Activated T-cell treated with anti-CD3 and anti-CD28 coated beads for 48 hours (primary cell): ENCODE measurements around the gene AP1M2.

Experiments
- DNase-seq: peaks from one replicate; pipeline ENCODE4 v3.0.0-alpha.2; 2020; ENCODE audit warnings: low read depth

Gene AP1M2

DNA sequence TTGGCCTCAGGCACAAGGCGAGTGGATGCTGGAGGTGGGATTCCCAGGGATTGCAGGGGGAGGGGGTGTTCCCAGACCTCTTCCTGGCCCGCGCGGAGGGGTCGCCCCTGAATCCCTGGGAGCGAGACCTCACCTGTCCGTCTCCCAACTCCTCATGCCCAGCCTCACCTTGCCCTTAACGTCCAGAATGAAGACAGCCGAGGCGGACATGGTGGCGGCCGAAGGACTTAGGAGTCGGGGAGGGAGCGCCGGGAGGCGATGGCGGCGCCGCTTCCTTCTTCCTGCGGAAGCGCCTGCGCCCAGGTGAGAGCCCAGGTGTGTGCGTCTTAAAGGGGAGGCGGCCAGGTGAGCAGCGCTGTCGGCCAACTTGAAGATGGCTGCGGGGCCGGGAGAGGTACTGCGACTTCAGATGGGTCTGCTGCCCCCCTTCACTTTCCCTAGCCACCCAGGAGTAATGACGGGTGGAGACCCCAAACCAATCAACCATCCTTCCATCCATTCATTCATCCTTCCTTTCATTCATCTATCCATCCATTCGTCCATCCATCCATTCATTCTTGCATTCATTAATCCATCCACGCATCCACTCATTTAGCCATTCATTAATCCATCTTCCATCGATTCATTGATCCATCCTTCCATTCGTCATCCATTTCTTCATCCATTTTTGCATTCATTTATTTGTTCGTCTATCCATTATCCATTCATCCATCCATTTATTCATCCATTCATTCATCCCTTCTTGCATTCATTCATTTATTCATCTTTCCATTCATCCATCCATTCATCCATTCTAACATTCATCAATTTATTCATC is at the start of gene AP1M2:
Gene AP1M2 (minus strand): TSS at position 291 of the 817 bp plus-strand sequence. CDS start 81 bp downstream, at position 210.
- DNase-seq: no peak

DNA sequence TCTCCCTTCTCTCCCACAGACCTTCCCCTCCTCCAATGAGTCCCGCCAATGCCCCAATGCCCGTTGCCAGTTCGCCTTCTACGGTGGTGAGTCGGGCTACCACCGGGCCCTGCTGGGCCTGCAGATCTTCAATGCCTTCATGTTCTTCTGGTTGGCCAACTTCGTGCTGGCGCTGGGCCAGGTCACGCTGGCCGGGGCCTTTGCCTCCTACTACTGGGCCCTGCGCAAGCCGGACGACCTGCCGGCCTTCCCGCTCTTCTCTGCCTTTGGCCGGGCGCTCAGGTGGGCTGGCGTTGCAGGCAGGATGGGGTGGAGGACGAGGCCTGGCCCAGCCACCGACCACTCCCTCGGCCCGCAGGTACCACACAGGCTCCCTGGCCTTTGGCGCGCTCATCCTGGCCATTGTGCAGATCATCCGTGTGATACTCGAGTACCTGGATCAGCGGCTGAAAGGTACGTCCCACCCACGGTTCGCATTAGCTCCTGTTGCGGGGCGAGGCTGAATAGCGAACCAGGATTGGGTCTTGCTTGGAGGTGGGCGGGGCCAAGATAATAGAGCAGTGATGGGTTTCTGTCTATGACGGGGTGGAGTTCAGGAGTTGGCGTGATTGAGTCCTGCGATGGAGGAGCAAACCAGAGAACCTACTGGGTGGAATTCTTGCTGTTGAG is 49.3 kb upstream of the AP1M2 start:
- DNase-seq: no peak

DNA sequence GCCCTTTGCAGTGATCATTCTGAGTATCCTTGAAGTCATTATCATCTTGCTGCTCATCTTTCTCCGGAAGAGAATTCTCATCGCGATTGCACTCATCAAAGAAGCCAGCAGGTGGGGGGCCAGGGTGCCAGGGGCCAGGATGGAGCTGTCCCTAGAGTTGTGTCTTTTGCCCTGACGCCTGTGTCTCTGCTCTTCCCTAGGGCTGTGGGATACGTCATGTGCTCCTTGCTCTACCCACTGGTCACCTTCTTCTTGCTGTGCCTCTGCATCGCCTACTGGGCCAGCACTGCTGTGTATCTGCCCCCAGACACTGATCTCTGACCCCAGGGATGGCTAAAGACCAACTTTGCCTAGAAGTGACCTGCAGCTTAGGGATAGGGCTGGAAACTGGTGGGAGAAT is 47.9 kb upstream of the AP1M2 start:
- no peak for DNase-seq

- no peak for DNase-seq
Observed at GRCh38 chr19:10634430-10634829, 47.3 kb upstream of the AP1M2 start.

GRCh38 chr19:10631874-10632273 is 44.8 kb upstream of the AP1M2 start:
- DNase-seq: no peak

DNA sequence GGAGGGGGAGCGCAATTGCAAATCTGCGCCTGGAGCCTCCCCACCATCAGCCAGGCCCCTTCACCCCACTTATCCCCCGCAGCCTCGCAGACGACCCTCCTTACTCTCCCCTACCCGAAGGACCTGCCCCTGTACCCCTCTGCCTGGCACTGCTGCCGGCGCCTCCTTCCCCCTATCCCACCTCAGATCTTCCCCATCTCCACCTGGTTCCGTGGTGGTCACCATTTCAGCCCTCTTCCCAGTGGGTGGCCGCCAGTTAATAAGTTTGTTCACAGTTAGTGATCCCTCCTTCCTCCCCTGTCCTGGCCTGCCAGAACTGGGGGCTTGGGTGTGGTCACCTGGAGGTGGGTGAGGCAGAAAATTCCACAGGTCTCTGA is 38.6 kb upstream of the AP1M2 start:
- no peak for DNase-seq

- DNase-seq: no peak
Observed at GRCh38 chr19:10625003-10625761, 38.1 kb upstream of the AP1M2 start, which contains the start of gene SLC44A2. SLC44A2 (plus strand) TSS chr19:10625553; CDS start chr19:10625634, 81 bp downstream.

DNA sequence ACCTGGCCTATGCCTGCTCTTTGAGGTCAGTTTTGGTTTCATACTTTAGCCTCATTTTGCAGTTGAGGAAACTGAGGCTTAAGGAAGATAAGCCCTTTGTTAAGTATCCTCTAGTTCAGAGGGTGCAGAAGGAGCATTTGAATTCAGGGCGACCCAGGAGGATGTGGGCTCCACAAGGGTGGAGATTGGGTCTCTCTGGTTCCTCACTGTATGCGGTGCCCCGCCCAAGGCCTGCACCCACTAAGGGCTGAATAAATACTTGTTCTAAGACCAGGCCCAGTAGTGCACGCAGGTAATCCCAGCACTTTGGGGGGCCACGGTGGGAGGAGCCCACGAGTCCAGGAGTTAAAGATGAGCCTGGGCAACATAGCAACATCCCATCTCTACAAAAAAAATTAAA is 37.5 kb upstream of the AP1M2 start:
- no peak for DNase-seq

DNA sequence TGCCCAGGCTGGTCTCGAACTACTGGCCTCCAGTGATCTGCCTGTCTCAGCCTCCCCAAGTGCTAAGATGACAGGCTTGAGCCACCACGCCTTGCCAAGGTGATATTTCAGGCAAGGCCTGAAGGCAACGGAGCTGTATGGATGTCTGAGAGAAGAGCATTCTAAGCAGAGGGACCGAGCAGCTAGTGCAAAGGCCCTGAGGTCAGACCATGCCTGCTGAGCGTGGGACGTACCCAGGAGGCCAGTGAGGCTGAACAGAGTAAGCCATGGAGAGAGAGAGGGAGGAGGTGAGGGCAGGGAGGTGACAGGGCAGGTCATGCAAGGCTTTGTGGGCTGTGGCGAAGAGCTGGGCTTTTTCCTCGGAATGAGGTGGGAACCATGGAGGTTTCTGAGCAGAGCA is 34.9 kb upstream of the AP1M2 start:
- DNase-seq: no peak

DNA sequence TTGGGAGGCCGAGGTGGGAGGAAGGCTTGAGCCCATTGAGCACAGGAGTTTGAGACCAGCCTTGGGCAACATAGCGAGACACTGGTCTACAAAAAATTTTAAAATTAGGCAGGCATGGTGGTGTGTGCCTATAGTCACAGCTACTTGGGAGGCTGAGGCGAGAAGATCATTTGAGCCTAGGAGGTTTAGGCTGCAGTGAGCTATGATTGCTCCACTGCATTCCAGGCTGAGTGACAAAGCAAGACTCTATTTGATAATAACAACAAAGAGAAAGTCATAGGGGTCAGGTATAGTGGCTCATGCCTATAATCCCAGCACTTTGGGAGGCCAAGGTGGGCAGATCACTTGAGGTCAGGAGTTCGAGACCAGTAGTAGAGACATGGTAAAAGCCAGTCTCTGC is 33.7 kb upstream of the AP1M2 start:
- DNase-seq: no peak

DNA sequence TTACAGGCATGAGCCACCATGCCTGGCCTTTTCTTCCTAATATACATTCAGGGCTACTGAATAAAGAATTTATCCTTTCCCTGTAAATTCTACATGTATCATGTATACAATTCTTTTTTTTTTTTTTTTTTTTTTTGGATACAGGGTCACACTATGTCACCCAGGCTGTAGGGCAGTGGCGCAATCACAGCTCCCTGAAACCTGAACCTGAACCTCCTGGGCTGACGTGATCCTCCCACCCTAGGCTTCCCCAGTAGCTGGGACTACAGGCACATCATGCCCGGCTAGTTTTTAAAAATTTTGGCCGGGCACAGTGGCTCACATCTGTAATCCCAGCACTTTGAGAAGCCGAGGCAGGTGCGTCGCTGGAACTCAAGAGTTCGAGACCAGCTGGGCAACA is 31.7 kb upstream of the AP1M2 start:
- DNase-seq: no peak

- no peak for DNase-seq
Observed at GRCh38 chr19:10617409-10618121, 30.5 kb upstream of the AP1M2 start.

DNA sequence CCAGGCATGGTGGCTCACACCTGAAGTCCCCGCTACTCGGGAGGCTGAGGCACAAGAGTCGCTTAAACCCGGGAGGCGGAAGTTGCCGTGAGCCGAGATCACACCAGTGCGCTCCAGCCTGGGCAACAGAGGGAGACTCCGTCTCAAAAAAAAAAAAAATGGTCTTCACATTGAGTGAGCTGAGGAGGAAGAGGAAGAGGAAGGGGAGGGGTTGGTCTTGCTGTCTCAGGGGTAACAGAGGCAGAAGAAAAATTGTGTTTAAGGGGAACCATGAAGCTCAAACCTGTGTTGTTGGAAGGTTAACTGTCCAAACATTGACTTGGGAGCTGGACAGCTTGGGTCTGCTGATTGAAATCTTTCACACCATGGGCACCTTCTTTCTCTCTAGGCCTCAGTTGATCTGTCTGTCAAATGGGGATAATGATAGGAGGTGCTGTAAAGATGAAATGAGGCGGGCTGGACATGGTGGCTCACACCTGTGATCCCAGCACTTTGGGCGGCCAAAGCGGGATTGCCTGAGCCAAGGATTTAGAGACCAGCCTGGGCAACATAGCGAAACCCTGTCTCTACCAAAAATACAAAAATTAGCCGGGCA is 28.4 kb upstream of the AP1M2 start:
- DNase-seq: no peak

- DNase-seq: no peak
Observed at GRCh38 chr19:10612499-10613119, 25.5 kb upstream of the AP1M2 start.

DNA sequence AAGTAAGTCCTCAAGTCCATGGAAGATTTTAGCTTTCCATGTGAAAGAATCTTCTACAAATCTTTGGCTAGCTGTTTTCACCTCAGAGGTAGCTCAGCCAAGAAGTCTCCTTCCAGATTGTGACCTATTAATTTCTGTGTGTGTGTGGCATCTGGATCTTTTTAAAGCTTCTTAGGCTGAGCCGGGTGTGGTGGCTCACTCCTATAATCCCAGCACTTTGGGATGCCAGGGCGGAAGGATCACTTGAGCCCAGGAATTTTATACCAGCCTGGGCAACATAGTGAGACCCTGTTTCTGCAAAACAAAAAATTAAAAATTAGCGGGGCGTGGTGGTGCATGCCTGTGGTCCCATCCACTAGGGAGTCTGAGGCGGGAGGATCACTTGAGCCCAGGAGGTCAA is 24.8 kb upstream of the AP1M2 start:
- DNase-seq: no peak

- DNase-seq: no peak
Observed at GRCh38 chr19:10604460-10604980, 17.4 kb upstream of the AP1M2 start.

DNA sequence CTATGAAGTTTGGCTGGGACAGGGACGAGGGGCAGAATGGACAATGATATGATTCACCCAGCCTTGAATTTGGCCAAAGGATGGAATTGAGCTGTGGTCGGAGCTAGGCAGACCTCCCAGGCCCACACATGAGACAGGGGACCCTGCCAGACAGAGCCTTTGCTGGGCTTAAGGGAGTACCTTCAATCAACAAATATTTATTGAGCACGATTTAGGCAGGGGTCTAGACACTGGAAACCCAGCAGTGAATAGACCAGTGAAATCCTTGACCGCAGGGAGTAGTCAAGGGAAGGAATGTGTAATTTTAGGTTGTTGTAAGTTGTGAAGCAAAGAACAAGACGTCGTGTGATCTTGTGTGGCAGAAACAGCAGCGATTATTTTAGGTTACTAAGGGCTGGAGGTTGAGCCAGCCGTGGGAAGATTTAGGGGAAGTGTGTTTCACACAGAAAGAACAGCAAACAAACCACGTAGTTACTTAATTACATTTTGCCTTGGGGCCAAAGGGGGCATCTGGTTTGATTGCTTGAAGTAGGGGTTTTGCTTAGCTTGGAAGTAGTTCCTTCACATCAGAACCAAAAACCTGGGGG is 16.9 kb upstream of the AP1M2 start:
- peak; percentile 13 for DNase-seq

DNA sequence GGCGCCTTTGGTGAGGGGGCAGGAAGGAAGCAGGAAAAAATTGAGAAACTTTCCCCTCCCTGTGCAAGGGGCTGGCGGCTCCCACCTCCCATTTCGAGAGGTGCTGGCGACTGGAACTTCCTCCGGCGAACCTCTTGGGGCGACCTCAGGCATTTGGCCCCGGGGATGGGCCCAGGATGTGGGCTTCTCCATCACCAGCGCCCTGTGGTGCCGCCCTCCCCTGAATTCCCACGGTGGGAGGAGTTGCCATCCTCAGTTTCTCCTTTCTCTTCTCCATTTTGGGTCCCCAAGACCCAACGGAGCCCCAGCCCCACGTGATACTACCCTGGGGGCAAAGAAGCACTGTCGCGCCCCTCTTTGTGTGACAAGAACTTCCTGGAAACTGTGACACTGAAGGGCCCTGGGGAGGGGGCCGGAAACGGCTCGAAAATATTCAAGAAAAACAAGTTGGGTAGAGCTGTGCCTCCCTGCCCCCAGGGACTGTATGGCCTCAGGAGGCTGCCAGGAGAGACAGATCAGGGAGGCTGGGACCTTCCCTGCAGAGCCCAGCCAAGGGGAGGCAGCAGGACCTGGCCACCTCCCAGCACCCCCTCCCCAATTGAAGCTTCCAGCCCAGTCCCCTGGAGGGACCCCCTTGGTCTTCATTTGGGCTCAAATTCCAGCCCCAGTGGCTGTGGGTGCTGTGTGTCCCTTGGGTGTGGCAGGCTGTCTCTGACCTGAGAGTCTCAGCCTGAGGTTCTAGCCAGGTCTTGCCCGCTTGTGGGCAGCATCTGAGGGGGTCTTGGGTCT is 16.2 kb upstream of the AP1M2 start:
- peak; percentile 61 for DNase-seq

GRCh38 chr19:10602330-10603083 is 15.4 kb upstream of the AP1M2 start:
- DNase-seq: peak; percentile 89
